HCT116 (cell line): ENCODE measurements around the gene ZNF837. TPM values are rescaled to one million over a fixed set of nuclear protein-coding genes. Genes with fewer than 3 reads are reported as not detected.

ENCODE experiments used
- ATAC-seq: fragments of 200-7000 bp; cut with Tn5 transposase; 2 replicates; pipeline ENCODE4 v1.9.1; 2020; ENCODE audit warnings: mild to moderate bottlenecking, moderate library complexity
- BruUV-seq: library from RNA; stranded (reverse); fragments of 400-500 nt; replicated peaks from 2 replicates; lab custom pipeline; 2021; lab: Mats Ljungman, UMichigan
- CTCF ChIA-PET: fragments of 300-600 bp; sonication (Branson Sonifier 250); formaldehyde crosslinking; loops from one replicate; lab custom pipeline; 2021; ENCODE audit warnings: antibody characterized with exemption; lab: Charles Lee
- POLR2A ChIA-PET: fragments of 300-600, 350-600 bp; sonication (Branson Sonifier 250); formaldehyde crosslinking; loops from one replicate; lab custom pipeline; 2021; ENCODE audit warnings: antibody characterized with exemption; lab: Charles Lee
- RAD21 ChIA-PET, 2 experiments: fragments of 300-600 bp; sonication (Branson Sonifier 250); formaldehyde crosslinking; loops; one replicate each; lab custom pipeline; 2023; ENCODE audit warnings: low total read pairs in 2 of 2; ENCODE audit not compliant: uncharacterized antibody in 2 of 2, unreplicated experiment in 2 of 2, low non-redundant PET in 1 of 2; lab: Charles Lee
- DNase-seq: peaks from one replicate; pipeline ENCODE4 v3.0.0-alpha.2; 2010; ENCODE audit warnings: low read depth, low spot score
- H2AFZ ChIP-seq: fragments of 200-600 bp; shearing (Covaris generic), sonication (generic); 2 replicates; pipeline ENCODE4 v1.6.1; 2017; ENCODE audit warnings: low read depth, mixed run types, mixed read lengths, antibody characterized with exemption, low read length; ENCODE audit not compliant: poor library complexity, severe bottlenecking
- H3K27ac ChIP-seq: 2 replicates; pipeline ENCODE4 v1.5.1; 2012; ENCODE audit warnings: low read depth, low read length
- H3K27me3 ChIP-seq: fragments of 200-600 bp; sonication (generic); 2 replicates; pipeline ENCODE4 v1.6.1; 2016; ENCODE audit warnings: mixed run types, low read length, mixed read lengths; ENCODE audit not compliant: insufficient read depth
- H3K36me3 ChIP-seq, 2 experiments: fragments of 200-500 bp in 1 of 2; fragments of 200-600 bp in 1 of 2; sonication (Bioruptor generic) in 1 of 2; sonication (generic) in 1 of 2; 2 replicates each; pipeline versions ENCODE4 v1.5.1 to v1.6.1; 2014 to 2016; ENCODE audit warnings: low read length in 2 of 2, inconsistent platforms in 1 of 2, mixed read lengths in 1 of 2, mixed run types in 1 of 2; ENCODE audit not compliant: insufficient read depth in 2 of 2, control insufficient read depth in 1 of 2
- H3K4me1 ChIP-seq, 2 experiments: fragments of 200-600 bp in 1 of 2; sonication (generic) in 1 of 2; 2 replicates each; pipeline versions ENCODE4 v1.5.1 to v1.6.1; 2012 to 2017; ENCODE audit warnings: low read length in 2 of 2, inconsistent platforms in 1 of 2, mild to moderate bottlenecking in 1 of 2, mixed read lengths in 1 of 2, mixed run types in 1 of 2, moderate library complexity in 1 of 2; ENCODE audit not compliant: insufficient read depth in 2 of 2, control insufficient read depth in 1 of 2
- H3K4me2 ChIP-seq: fragments of 200-600 bp; sonication (generic); 2 replicates; pipeline ENCODE4 v1.6.1; 2017; ENCODE audit warnings: mixed run types, low read length, mixed read lengths
- H3K4me3 ChIP-seq, 2 experiments: fragments of 200-600 bp in 1 of 2; sonication (generic) in 1 of 2; replicated peaks in 1 of 2; 2 replicates each; pipeline ENCODE4 v1.5.1; 2011 to 2016; ENCODE audit warnings: low read length in 2 of 2, control low read depth in 1 of 2, low read depth in 1 of 2, mild to moderate bottlenecking in 1 of 2, mixed read lengths in 1 of 2, mixed run types in 1 of 2
- H3K79me2 ChIP-seq: fragments of 200-600 bp; sonication (generic); 2 replicates; pipeline ENCODE4 v1.6.1; 2017; ENCODE audit warnings: mild to moderate bottlenecking, mixed run types, low read length, moderate library complexity, mixed read lengths; ENCODE audit not compliant: insufficient read depth
- H3K9ac ChIP-seq: fragments of 200-600 bp; sonication (generic); 2 replicates; pipeline ENCODE4 v1.6.1; 2016; ENCODE audit warnings: low read length, mixed read lengths
- H3K9me2 ChIP-seq: fragments of 200-600 bp; sonication (generic), shearing (Covaris generic); 2 replicates; pipeline ENCODE4 v1.6.1; 2017; ENCODE audit warnings: mixed run types, mild to moderate bottlenecking, moderate library complexity; ENCODE audit not compliant: insufficient read depth
- H3K9me3 ChIP-seq, 2 experiments: fragments of 200-500 bp in 1 of 2; fragments of 200-600 bp in 1 of 2; sonication (Bioruptor generic) in 1 of 2; sonication (generic) in 1 of 2; 2 replicates each; pipeline ENCODE4 v1.6.1; 2014 to 2017; ENCODE audit warnings: low read length in 2 of 2, mixed read lengths in 2 of 2, inconsistent platforms in 1 of 2, low read depth in 1 of 2, mild to moderate bottlenecking in 1 of 2, mixed run types in 1 of 2, moderate library complexity in 1 of 2; ENCODE audit not compliant: control insufficient read depth in 1 of 2, insufficient read depth in 1 of 2
- H4K20me1 ChIP-seq: fragments of 200-600 bp; sonication (generic), shearing (Covaris generic); 2 replicates; pipeline ENCODE4 v1.6.1; 2017; ENCODE audit warnings: mixed run types, mild to moderate bottlenecking, moderate library complexity; ENCODE audit not compliant: insufficient read depth
- CBX3 ChIP-seq: IDR thresholded peaks from 2 replicates; pipeline ENCODE4 v1.6.1; 2012; ENCODE audit warnings: low read depth
- CEBPB ChIP-seq: IDR thresholded peaks from 2 replicates; pipeline ENCODE4 v1.6.1; 2012; ENCODE audit warnings: low read depth
- EZH2 ChIP-seq: fragments of 200-600 bp; sonication (generic); IDR thresholded peaks from 2 replicates; pipeline ENCODE4 v1.6.1; 2017; ENCODE audit warnings: antibody characterized with exemption, mixed run types
- FOSL1 ChIP-seq: IDR thresholded peaks from 2 replicates; pipeline ENCODE4 v1.6.1; 2012; ENCODE audit warnings: low read depth
- JUND ChIP-seq: IDR thresholded peaks from 2 replicates; pipeline ENCODE4 v1.6.1; 2012
- POLR2A ChIP-seq: IDR thresholded peaks from 2 replicates; pipeline ENCODE4 v1.7.0; 2011; ENCODE audit warnings: borderline replicate concordance; ENCODE audit not compliant: insufficient read depth, insufficient read length; ENCODE audit errors: extremely low read depth
- SIN3A ChIP-seq: IDR thresholded peaks from 2 replicates; pipeline ENCODE4 v1.6.1; 2012; ENCODE audit warnings: low read depth
- SP1 ChIP-seq: IDR thresholded peaks from 2 replicates; pipeline ENCODE4 v1.6.1; 2012; ENCODE audit warnings: low read depth
- ZFX ChIP-seq: fragments of 450-650 bp; IDR thresholded peaks from 2 replicates; pipeline ENCODE4 v1.6.1; 2017
- ZNF274 ChIP-seq: fragments of 200-500 bp; sonication (Bioruptor generic); IDR thresholded peaks from 2 replicates; pipeline ENCODE4 v1.6.1; 2014; ENCODE audit warnings: mild to moderate bottlenecking, low read depth, low read length, inconsistent platforms
- intact Hi-C: fragments of 100-400 bp; cut with micrococcal nuclease; formaldehyde crosslinking; loops from 2 replicates; pipeline ENCODE4 v1.10.0; 2022
- total RNA-seq: library from RNA; stranded (reverse); gene quantifications from one replicate; pipeline ENCODE4 v1.2.1, GENCODE V29; 2021; ENCODE audit not compliant: unreplicated experiment
- TF ChIP-seq, protein P1 (sequence below): IDR thresholded peaks from 2 replicates; pipeline ENCODE4 v1.6.1; 2011; ENCODE audit warnings: mild to moderate bottlenecking, low read length, moderate library complexity; ENCODE audit not compliant: insufficient replicate concordance; ENCODE audit errors: extremely low read depth
- TF ChIP-seq, protein P2 (sequence below), 3 experiments: fragments of 200-600 bp in 1 of 3; sonication (generic) in 1 of 3; IDR thresholded peaks in 2 of 3; conservative IDR thresholded peaks in 1 of 3; 2 replicates each; pipeline ENCODE4 v1.5.1; 2012 to 2017; ENCODE audit warnings: low read depth in 2 of 3, low read length in 2 of 3, antibody characterized with exemption in 1 of 3, borderline replicate concordance in 1 of 3, control low read depth in 1 of 3, mild to moderate bottlenecking in 1 of 3, mixed read lengths in 1 of 3, mixed run types in 1 of 3, moderate library complexity in 1 of 3; ENCODE audit not compliant: insufficient read depth in 1 of 3
- TF ChIP-seq, protein P3 (sequence below): IDR thresholded peaks from 2 replicates; pipeline ENCODE4 v1.6.1; 2012
- TF ChIP-seq, protein P4 (sequence below): IDR thresholded peaks from 2 replicates; pipeline ENCODE4 v1.6.1; 2012; ENCODE audit warnings: low read depth

ZNF837 gene
- total RNA-seq, 1 experiment from 2014 or later: 3.2 TPM

DNA sequence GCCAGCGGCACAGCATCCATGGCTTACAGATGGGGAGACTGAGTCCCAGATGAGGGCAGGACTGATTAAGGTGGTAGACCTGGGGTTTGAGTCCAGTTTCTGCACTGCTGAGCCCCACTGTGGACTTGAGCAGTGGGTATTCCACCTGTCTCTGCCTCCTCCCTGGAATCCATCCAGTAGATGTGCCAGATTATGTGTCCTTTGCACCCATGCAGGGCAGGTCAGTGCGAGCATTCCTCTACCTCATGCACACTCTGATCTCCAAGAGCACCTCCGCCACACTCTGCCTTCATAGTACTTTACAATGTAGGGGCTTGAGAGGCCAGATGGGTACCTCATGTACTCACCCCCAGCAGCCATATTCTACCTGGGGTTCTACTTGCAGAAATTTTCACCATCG, 44.0 kb downstream of the ZNF837 start:
- Histone ChIP-seq H3K27me3 (no peaks in the 10 kb centered on the region), H3K4me1 (no peaks in the 10 kb centered on the region), H4K20me1 (no peaks in the 10 kb centered on the region), H3K36me3 (peaks cover 0 to 21% of the 10 kb centered on the region in 2 experiments; a peak in 1 of 4 replicates), H3K9me3 (peaks cover 0 to 4% of the 10 kb centered on the region in 2 experiments; a peak in 1 of 4 replicates), H3K4me3 (no peak overlapping the region), H3K9ac (no peak overlapping the region), H3K9me2 (no peaks in the 10 kb centered on the region), H3K27ac (no peak overlapping the region), H3K79me2 (no peaks in the 10 kb centered on the region), H2AFZ (no peak overlapping the region), H3K4me2 (no peak overlapping the region)
- TF ChIP-seq JUND: no peak
- TF ChIP-seq, protein P1, sequence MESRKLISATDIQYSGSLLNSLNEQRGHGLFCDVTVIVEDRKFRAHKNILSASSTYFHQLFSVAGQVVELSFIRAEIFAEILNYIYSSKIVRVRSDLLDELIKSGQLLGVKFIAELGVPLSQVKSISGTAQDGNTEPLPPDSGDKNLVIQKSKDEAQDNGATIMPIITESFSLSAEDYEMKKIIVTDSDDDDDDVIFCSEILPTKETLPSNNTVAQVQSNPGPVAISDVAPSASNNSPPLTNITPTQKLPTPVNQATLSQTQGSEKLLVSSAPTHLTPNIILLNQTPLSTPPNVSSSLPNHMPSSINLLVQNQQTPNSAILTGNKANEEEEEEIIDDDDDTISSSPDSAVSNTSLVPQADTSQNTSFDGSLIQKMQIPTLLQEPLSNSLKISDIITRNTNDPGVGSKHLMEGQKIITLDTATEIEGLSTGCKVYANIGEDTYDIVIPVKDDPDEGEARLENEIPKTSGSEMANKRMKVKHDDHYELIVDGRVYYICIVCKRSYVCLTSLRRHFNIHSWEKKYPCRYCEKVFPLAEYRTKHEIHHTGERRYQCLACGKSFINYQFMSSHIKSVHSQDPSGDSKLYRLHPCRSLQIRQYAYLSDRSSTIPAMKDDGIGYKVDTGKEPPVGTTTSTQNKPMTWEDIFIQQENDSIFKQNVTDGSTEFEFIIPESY: no peak
- TF ChIP-seq, protein P2, sequence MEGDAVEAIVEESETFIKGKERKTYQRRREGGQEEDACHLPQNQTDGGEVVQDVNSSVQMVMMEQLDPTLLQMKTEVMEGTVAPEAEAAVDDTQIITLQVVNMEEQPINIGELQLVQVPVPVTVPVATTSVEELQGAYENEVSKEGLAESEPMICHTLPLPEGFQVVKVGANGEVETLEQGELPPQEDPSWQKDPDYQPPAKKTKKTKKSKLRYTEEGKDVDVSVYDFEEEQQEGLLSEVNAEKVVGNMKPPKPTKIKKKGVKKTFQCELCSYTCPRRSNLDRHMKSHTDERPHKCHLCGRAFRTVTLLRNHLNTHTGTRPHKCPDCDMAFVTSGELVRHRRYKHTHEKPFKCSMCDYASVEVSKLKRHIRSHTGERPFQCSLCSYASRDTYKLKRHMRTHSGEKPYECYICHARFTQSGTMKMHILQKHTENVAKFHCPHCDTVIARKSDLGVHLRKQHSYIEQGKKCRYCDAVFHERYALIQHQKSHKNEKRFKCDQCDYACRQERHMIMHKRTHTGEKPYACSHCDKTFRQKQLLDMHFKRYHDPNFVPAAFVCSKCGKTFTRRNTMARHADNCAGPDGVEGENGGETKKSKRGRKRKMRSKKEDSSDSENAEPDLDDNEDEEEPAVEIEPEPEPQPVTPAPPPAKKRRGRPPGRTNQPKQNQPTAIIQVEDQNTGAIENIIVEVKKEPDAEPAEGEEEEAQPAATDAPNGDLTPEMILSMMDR (IDR thresholded peaks at IDR 0.05 in 2 of 3, conservative IDR thresholded peaks at IDR 0.05 in 1 of 3; ENCODE audit: borderline replicate concordance in 1 of 3, insufficient read depth in 1 of 3, low read depth in 2 of 3, low read length in 2 of 3): no peak
- no peak for TF ChIP-seq EZH2
- TF ChIP-seq FOSL1: no peak
- TF ChIP-seq SIN3A: no peak
- TF ChIP-seq CEBPB: no peak
- no peak for TF ChIP-seq ZFX
- no peak for TF ChIP-seq SP1
- TF ChIP-seq, protein P3, sequence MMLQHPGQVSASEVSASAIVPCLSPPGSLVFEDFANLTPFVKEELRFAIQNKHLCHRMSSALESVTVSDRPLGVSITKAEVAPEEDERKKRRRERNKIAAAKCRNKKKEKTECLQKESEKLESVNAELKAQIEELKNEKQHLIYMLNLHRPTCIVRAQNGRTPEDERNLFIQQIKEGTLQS: no peak
- no peak for TF ChIP-seq ZNF274
- TF ChIP-seq, protein P4, sequence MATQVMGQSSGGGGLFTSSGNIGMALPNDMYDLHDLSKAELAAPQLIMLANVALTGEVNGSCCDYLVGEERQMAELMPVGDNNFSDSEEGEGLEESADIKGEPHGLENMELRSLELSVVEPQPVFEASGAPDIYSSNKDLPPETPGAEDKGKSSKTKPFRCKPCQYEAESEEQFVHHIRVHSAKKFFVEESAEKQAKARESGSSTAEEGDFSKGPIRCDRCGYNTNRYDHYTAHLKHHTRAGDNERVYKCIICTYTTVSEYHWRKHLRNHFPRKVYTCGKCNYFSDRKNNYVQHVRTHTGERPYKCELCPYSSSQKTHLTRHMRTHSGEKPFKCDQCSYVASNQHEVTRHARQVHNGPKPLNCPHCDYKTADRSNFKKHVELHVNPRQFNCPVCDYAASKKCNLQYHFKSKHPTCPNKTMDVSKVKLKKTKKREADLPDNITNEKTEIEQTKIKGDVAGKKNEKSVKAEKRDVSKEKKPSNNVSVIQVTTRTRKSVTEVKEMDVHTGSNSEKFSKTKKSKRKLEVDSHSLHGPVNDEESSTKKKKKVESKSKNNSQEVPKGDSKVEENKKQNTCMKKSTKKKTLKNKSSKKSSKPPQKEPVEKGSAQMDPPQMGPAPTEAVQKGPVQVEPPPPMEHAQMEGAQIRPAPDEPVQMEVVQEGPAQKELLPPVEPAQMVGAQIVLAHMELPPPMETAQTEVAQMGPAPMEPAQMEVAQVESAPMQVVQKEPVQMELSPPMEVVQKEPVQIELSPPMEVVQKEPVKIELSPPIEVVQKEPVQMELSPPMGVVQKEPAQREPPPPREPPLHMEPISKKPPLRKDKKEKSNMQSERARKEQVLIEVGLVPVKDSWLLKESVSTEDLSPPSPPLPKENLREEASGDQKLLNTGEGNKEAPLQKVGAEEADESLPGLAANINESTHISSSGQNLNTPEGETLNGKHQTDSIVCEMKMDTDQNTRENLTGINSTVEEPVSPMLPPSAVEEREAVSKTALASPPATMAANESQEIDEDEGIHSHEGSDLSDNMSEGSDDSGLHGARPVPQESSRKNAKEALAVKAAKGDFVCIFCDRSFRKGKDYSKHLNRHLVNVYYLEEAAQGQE: no peak
- no peak for TF ChIP-seq POLR2A
- TF ChIP-seq CBX3: no peak
- ChIA-PET RAD21 (no interaction called here), POLR2A (no interaction called here), CTCF (no interaction called here)
- no peak for ATAC-seq
- intact Hi-C loops: no loop called here
- no peak for DNase-seq
- BruUV-seq: no TSS peak
